ENCODE data around the gene SEC23IP.

The SEC23IP gene

GRCh38 chr10:119970107-119970506 lies 77.6 kb downstream of the SEC23IP start:
- no peak overlapping the region for H3K27ac ChIP-seq (ENCODE audit: low read depth, low read length)
- no peak overlapping the region for H3K9ac ChIP-seq (ENCODE audit: low read length in 5 of 5)
- no peaks in the 10 kb centered on the region for H3K36me3 ChIP-seq (ENCODE audit: control insufficient read depth in 5 of 5, insufficient read depth in 5 of 5, low read length in 5 of 5)
- no peaks in the 10 kb centered on the region for H3K4me1 ChIP-seq (ENCODE audit: control insufficient read depth in 5 of 5, insufficient read depth in 5 of 5, low read length in 5 of 5)
- peaks cover 6 to 16% (median 14%) of the 10 kb centered on the region in 5 donors for H3K9me3 ChIP-seq (ENCODE audit: control insufficient read depth in 5 of 5, low read length in 5 of 5)
- no peaks in the 10 kb centered on the region for H3K27me3 ChIP-seq (ENCODE audit: control insufficient read depth in 5 of 5, insufficient read depth in 4 of 5, low read length in 5 of 5)
- H3K4me3 ChIP-seq (ENCODE audit: low read depth in 1 of 5, low read length in 5 of 5): no peak overlapping the region

GRCh38 chr10:119970963-119971362 lies 78.4 kb downstream of the SEC23IP start:
- Histone ChIP-seq H3K27me3 (ENCODE audit: control insufficient read depth in 5 of 5, insufficient read depth in 4 of 5, low read length in 5 of 5) (peaks cover 0 to 4% (median 0%) of the 10 kb centered on the region in 5 donors), H3K27ac (ENCODE audit: low read depth, low read length) (no peak overlapping the region), H3K36me3 (ENCODE audit: control insufficient read depth in 5 of 5, insufficient read depth in 5 of 5, low read length in 5 of 5) (no peaks in the 10 kb centered on the region), H3K9me3 (ENCODE audit: control insufficient read depth in 5 of 5, low read length in 5 of 5) (peaks cover 6 to 16% (median 14%) of the 10 kb centered on the region in 5 donors), H3K9ac (ENCODE audit: low read length in 5 of 5) (no peak overlapping the region), H3K4me1 (ENCODE audit: control insufficient read depth in 5 of 5, insufficient read depth in 5 of 5, low read length in 5 of 5) (no peaks in the 10 kb centered on the region), H3K4me3 (ENCODE audit: low read depth in 1 of 5, low read length in 5 of 5) (no peak overlapping the region)

- H3K36me3 ChIP-seq (ENCODE audit: control insufficient read depth in 5 of 5, insufficient read depth in 5 of 5, low read length in 5 of 5): no peaks in the 10 kb centered on the region
- H3K27ac ChIP-seq (ENCODE audit: low read depth, low read length): no peak overlapping the region
- H3K27me3 ChIP-seq (ENCODE audit: control insufficient read depth in 5 of 5, insufficient read depth in 4 of 5, low read length in 5 of 5): peaks cover 0 to 10% (median 3%) of the 10 kb centered on the region in 5 donors
- H3K4me1 ChIP-seq (ENCODE audit: control insufficient read depth in 5 of 5, insufficient read depth in 5 of 5, low read length in 5 of 5): no peaks in the 10 kb centered on the region
- no peaks in the 10 kb centered on the region for H3K9me3 ChIP-seq (ENCODE audit: control insufficient read depth in 5 of 5, low read length in 5 of 5)
- no peak overlapping the region for H3K4me3 ChIP-seq (ENCODE audit: low read depth in 1 of 5, low read length in 5 of 5)
- no peak overlapping the region for H3K9ac ChIP-seq (ENCODE audit: low read length in 5 of 5)
Measured at GRCh38 chr10:119973281-119973680, 80.8 kb downstream of the SEC23IP start.

GRCh38 chr10:119976421-119976820 lies 83.9 kb downstream of the SEC23IP start:
- H3K9ac ChIP-seq (ENCODE audit: low read length in 5 of 5): no peak overlapping the region
- no peak overlapping the region for H3K4me3 ChIP-seq (ENCODE audit: low read depth in 1 of 5, low read length in 5 of 5)
- no peak overlapping the region for H3K27ac ChIP-seq (ENCODE audit: low read depth, low read length)
- no peaks in the 10 kb centered on the region for H3K4me1 ChIP-seq (ENCODE audit: control insufficient read depth in 5 of 5, insufficient read depth in 5 of 5, low read length in 5 of 5)
- peaks cover 0 to 10% (median 3%) of the 10 kb centered on the region in 5 donors for H3K27me3 ChIP-seq (ENCODE audit: control insufficient read depth in 5 of 5, insufficient read depth in 4 of 5, low read length in 5 of 5)
- no peaks in the 10 kb centered on the region for H3K36me3 ChIP-seq (ENCODE audit: control insufficient read depth in 5 of 5, insufficient read depth in 5 of 5, low read length in 5 of 5)
- H3K9me3 ChIP-seq (ENCODE audit: control insufficient read depth in 5 of 5, low read length in 5 of 5): no peaks in the 10 kb centered on the region

- H3K36me3 ChIP-seq (ENCODE audit: control insufficient read depth in 5 of 5, insufficient read depth in 5 of 5, low read length in 5 of 5): no peaks in the 10 kb centered on the region
- H3K9me3 ChIP-seq (ENCODE audit: control insufficient read depth in 5 of 5, low read length in 5 of 5): peaks cover 0 to 5% (median 0%) of the 10 kb centered on the region in 5 donors
- no peaks in the 10 kb centered on the region for H3K4me1 ChIP-seq (ENCODE audit: control insufficient read depth in 5 of 5, insufficient read depth in 5 of 5, low read length in 5 of 5)
- no peak overlapping the region for H3K9ac ChIP-seq (ENCODE audit: low read length in 5 of 5)
- peaks cover 0 to 6% (median 0%) of the 10 kb centered on the region in 5 donors for H3K27me3 ChIP-seq (ENCODE audit: control insufficient read depth in 5 of 5, insufficient read depth in 4 of 5, low read length in 5 of 5)
- no peak overlapping the region for H3K27ac ChIP-seq (ENCODE audit: low read depth, low read length)
- H3K4me3 ChIP-seq (ENCODE audit: low read depth in 1 of 5, low read length in 5 of 5): no peak overlapping the region
Measured at GRCh38 chr10:119980956-119981750, 88.6 kb downstream of the SEC23IP start.

- no peak overlapping the region for H3K4me3 ChIP-seq (ENCODE audit: low read depth in 1 of 5, low read length in 5 of 5)
- H3K9me3 ChIP-seq (ENCODE audit: control insufficient read depth in 5 of 5, low read length in 5 of 5): peaks cover 0 to 5% (median 0%) of the 10 kb centered on the region in 5 donors
- no peak overlapping the region for H3K9ac ChIP-seq (ENCODE audit: low read length in 5 of 5)
- H3K27ac ChIP-seq (ENCODE audit: low read depth, low read length): no peak overlapping the region
- H3K4me1 ChIP-seq (ENCODE audit: control insufficient read depth in 5 of 5, insufficient read depth in 5 of 5, low read length in 5 of 5): no peaks in the 10 kb centered on the region
- H3K27me3 ChIP-seq (ENCODE audit: control insufficient read depth in 5 of 5, insufficient read depth in 4 of 5, low read length in 5 of 5): peaks cover 0 to 6% (median 0%) of the 10 kb centered on the region in 5 donors
- no peaks in the 10 kb centered on the region for H3K36me3 ChIP-seq (ENCODE audit: control insufficient read depth in 5 of 5, insufficient read depth in 5 of 5, low read length in 5 of 5)
Measured at GRCh38 chr10:119981826-119982225, 89.3 kb downstream of the SEC23IP start.

GRCh38 chr10:119988333-119988732 lies 95.8 kb downstream of the SEC23IP start:
- Histone ChIP-seq H3K4me1 (ENCODE audit: control insufficient read depth in 5 of 5, insufficient read depth in 5 of 5, low read length in 5 of 5) (no peaks in the 10 kb centered on the region), H3K36me3 (ENCODE audit: control insufficient read depth in 5 of 5, insufficient read depth in 5 of 5, low read length in 5 of 5) (no peaks in the 10 kb centered on the region), H3K4me3 (ENCODE audit: low read depth in 1 of 5, low read length in 5 of 5) (no peak overlapping the region), H3K27me3 (ENCODE audit: control insufficient read depth in 5 of 5, insufficient read depth in 4 of 5, low read length in 5 of 5) (peaks cover 0 to 8% (median 2%) of the 10 kb centered on the region in 5 donors), H3K9me3 (ENCODE audit: control insufficient read depth in 5 of 5, low read length in 5 of 5) (peaks cover 0 to 5% (median 0%) of the 10 kb centered on the region in 5 donors), H3K9ac (ENCODE audit: low read length in 5 of 5) (no peak overlapping the region), H3K27ac (ENCODE audit: low read depth, low read length) (no peak overlapping the region)

- Histone ChIP-seq H3K27me3 (ENCODE audit: control insufficient read depth in 5 of 5, insufficient read depth in 4 of 5, low read length in 5 of 5) (peaks cover 0 to 8% (median 2%) of the 10 kb centered on the region in 5 donors), H3K9me3 (ENCODE audit: control insufficient read depth in 5 of 5, low read length in 5 of 5) (no peaks in the 10 kb centered on the region), H3K36me3 (ENCODE audit: control insufficient read depth in 5 of 5, insufficient read depth in 5 of 5, low read length in 5 of 5) (no peaks in the 10 kb centered on the region), H3K4me1 (ENCODE audit: control insufficient read depth in 5 of 5, insufficient read depth in 5 of 5, low read length in 5 of 5) (no peaks in the 10 kb centered on the region), H3K27ac (ENCODE audit: low read depth, low read length) (no peak overlapping the region), H3K9ac (ENCODE audit: low read length in 5 of 5) (no peak overlapping the region), H3K4me3 (ENCODE audit: low read depth in 1 of 5, low read length in 5 of 5) (no peak overlapping the region)
Measured at GRCh38 chr10:119989966-119990365, 97.4 kb downstream of the SEC23IP start.

- H3K9me3 ChIP-seq (ENCODE audit: control insufficient read depth in 5 of 5, low read length in 5 of 5): peaks cover 0 to 6% (median 0%) of the 10 kb centered on the region in 5 donors
- no peaks in the 10 kb centered on the region for H3K36me3 ChIP-seq (ENCODE audit: control insufficient read depth in 5 of 5, insufficient read depth in 5 of 5, low read length in 5 of 5)
- no peak overlapping the region for H3K27ac ChIP-seq (ENCODE audit: low read depth, low read length)
- H3K4me3 ChIP-seq (ENCODE audit: low read depth in 1 of 5, low read length in 5 of 5): no peak overlapping the region
- no peaks in the 10 kb centered on the region for H3K4me1 ChIP-seq (ENCODE audit: control insufficient read depth in 5 of 5, insufficient read depth in 5 of 5, low read length in 5 of 5)
- H3K9ac ChIP-seq (ENCODE audit: low read length in 5 of 5): no peak overlapping the region
- H3K27me3 ChIP-seq (ENCODE audit: control insufficient read depth in 5 of 5, insufficient read depth in 4 of 5, low read length in 5 of 5): peaks cover 0 to 8% (median 2%) of the 10 kb centered on the region in 5 donors
Measured at GRCh38 chr10:119991066-119991465, 98.5 kb downstream of the SEC23IP start.

GRCh38 chr10:119991816-119992215 lies 99.3 kb downstream of the SEC23IP start:
- Histone ChIP-seq H3K9me3 (ENCODE audit: control insufficient read depth in 5 of 5, low read length in 5 of 5) (peaks cover 0 to 7% (median 0%) of the 10 kb centered on the region in 5 donors), H3K4me1 (ENCODE audit: control insufficient read depth in 5 of 5, insufficient read depth in 5 of 5, low read length in 5 of 5) (no peaks in the 10 kb centered on the region)

More at GRCh38 chr10:119991816-119992215, 99.3 kb downstream of the SEC23IP start:
- no peak overlapping the region for H3K27ac ChIP-seq (ENCODE audit: low read depth, low read length)
- no peak overlapping the region for H3K4me3 ChIP-seq (ENCODE audit: low read depth in 1 of 5, low read length in 5 of 5)
- peaks cover 0 to 8% (median 2%) of the 10 kb centered on the region in 5 donors for H3K27me3 ChIP-seq (ENCODE audit: control insufficient read depth in 5 of 5, insufficient read depth in 4 of 5, low read length in 5 of 5)
- H3K36me3 ChIP-seq (ENCODE audit: control insufficient read depth in 5 of 5, insufficient read depth in 5 of 5, low read length in 5 of 5): no peaks in the 10 kb centered on the region
- H3K9ac ChIP-seq (ENCODE audit: low read length in 5 of 5): no peak overlapping the region
